GM18499 (cell line): ENCODE data around the gene MRO.
"Not testable (repeated sequence)": the region's sequence is repeated elsewhere in the genome, so short reads cannot be mapped to it uniquely, and the experiment has no call there.

Experiments used
- ATAC-seq: cut with Tn5 transposase; IDR thresholded peaks from one replicate; pipeline ENCODE4 v1.9.1; 2021; ENCODE audit warnings: moderate number of reproducible peaks; ENCODE audit not compliant: insufficient read depth, unreplicated experiment

Gene MRO

GRCh38 chr18:50793641-50794565, 25.9 kb downstream of the MRO start:
- no peak for ATAC-seq

DNA sequence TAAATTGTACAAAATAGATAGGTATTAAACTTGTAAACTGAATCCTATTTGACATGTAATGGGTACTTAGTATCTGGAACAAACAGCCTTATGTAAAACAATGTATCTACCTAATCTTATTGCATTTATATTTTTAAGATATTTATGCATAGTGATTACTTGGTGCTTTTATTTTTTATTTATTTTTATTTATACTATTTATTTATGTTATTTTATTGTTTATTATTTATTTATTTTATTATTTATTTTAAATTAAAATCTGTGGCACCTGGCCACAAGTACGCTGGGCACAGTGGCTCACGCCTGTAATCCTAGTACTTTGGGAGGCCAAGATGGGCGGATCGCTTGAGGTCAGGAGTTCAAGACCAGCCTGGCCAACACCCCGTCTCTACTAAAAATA, 26.9 kb downstream of the MRO start:
- ATAC-seq = no peak

- ATAC-seq = no peak
Measured at GRCh38 chr18:50791599-50792438, 28.0 kb downstream of the MRO start.

GRCh38 chr18:50790948-50791347, 28.9 kb downstream of the MRO start:
- ATAC-seq = no peak

GRCh38 chr18:50790241-50790640, 29.6 kb downstream of the MRO start:
- ATAC-seq = no peak

GRCh38 chr18:50788284-50788683, 31.5 kb downstream of the MRO start:
- no peak for ATAC-seq

GRCh38 chr18:50786864-50787263, 33.0 kb downstream of the MRO start:
- ATAC-seq = no peak

DNA sequence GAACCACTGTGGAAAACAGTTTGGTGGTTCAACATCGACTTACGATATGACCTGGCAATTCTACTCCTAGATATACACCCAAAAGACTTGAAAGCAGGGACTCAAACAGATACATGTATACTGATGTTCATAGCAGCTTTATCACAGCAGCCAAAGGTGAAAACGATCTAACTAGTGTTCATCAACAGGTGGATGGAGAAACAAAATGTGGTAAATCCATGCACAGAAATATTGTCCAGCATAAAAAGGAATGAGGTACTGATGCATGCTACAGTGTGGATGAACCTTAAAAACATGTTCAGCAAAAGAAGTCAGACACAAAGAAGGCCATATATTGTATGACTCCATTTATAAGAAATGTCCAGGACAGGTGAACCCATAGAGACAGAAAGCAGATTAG, 36.3 kb downstream of the MRO start:
- no peak for ATAC-seq

DNA sequence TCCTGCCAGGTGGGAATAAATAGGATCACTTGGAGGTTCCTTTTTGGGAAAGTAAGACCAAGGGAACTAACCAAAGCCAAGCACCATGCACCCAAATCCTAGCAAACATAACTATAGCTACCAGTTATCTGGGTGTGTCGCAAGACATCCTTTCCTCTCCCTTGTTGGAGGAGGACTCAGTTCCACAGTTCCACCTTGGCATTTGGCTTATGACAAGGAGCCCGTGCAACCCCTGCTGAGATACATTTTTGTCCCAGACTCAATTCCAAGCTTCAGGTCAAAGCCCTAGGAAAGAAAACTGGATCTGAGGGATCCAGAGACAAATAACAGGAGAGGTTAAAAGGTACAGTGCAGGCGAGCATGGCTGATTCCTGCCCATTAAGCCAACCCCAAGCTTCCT, 40.8 kb downstream of the MRO start:
- ATAC-seq = not testable (repeated sequence)

DNA sequence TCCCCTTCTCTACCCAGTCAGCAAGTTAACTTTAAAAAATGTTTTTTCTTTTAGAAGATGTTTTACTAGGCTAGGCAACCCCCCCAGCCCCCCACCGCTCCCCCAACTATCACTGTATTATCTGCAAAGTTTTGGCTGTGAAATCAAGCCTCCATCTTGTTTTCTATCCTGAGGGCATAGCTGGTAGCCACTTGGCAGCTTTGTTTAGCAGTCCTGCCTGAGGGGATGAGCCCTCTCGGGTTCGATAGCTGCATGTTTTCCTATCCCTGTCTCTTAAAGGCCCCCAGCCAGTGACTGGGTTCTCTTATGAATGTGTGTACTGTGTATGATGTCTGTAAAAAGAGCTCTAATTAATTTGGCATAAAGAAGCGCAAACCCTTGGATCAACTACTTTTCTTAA, 43.4 kb downstream of the MRO start:
- ATAC-seq = no peak

DNA sequence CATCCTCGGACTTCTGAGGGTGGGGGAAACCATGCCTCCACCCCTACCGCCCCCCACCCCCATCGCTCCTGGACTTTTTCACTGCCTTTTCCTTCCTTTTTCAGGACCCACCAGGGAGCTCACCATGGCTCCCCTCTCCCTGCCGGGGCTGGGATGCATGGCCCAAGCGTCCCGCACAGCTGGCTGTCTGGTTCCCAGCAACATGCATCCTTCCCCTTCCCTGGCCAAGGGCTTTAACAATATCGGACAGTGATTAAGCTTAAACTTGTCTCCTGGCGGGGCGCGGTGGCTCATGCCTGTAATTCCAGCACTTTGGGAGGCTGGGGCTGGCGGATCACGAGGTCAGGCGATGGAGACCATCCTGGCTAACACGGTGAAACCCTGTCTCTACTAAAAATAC, 44.1 kb downstream of the MRO start:
- ATAC-seq = no peak

- ATAC-seq = no peak
Measured at GRCh38 chr18:50775207-50775606, 44.6 kb downstream of the MRO start.

DNA sequence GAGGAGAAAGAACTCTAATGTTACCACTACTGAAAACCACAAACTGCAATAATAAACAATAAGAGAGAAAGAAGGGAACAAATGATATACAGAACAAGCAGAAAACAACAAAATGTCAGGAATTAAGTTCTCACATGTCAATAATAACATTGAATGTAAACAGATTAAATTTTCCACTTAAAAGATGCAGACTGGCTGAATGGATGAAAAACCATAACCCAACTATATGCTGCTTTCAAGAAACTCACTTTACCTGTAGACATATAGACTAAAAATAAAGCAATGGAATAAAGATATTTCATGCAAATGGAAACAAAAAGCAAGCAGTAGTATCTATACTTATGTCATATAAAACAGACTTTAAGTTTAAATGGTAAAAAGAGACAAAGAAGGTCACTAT, 50.4 kb downstream of the MRO start:
- ATAC-seq = no peak

DNA sequence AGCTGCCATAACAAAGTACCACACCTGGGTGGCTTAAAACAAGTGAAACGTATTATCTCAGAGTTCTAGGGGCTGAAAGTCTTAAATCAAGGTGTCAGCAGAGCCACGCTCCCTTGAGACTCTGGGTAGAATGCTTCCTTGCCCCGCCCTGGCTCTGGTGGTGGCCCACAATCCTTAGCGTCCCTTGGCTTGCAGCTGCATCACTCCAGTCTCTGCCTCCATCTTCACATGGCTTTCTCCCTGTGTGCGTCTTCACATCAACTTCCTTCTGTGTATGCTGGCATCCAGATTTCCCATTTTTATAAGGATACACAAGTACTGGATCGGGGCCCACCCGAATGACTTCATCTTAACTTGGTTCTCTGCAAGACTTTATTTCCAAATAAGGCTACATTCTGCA, 62.5 kb downstream of the MRO start:
- no peak for ATAC-seq

GRCh38 chr18:50754297-50754696, 65.5 kb downstream of the MRO start:
- ATAC-seq = no peak

GRCh38 chr18:50753311-50753710, 66.5 kb downstream of the MRO start:
- no peak for ATAC-seq

DNA sequence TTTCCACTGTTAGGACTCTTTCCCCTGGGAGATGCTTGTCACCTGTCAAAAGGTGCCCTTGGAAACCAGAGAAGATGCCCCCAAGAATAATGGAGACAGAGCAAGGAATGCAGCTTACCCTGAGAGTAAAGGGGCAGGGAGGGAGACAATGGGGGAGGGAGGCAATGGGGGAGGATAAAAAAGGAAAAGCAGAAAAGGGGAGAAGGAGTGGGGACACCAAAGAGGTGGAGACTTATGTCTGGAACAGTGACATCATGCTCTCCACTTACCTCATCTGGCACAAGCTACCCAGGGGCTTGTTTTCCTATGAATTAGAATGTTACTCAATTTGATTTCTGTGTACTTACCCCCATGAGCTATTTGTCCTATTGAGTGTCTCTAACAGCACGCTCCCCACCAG, 67.9 kb downstream of the MRO start:
- no peak for ATAC-seq

DNA sequence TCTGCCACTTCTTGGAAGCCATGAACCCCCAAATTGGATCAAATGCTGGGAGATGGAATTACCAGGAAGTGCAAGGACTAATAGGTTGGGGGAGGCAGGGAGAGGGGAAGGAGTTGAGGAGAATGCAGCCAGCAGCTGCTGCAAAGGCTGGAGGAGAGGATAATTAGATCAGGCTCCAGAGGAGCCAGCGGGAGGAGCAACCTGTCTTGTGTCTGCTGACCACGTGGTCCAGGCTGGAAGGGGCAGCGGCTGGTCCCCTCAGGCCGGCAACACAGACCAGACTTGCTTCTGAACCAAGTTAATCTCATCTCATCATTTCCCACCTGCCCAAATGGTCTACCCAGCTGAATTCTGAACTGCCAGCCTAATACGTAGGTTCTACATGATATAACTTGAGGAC, 68.3 kb downstream of the MRO start:
- ATAC-seq = no peak

GRCh38 chr18:50750546-50750945, 69.3 kb downstream of the MRO start:
- no peak for ATAC-seq

GRCh38 chr18:50749945-50750344, 69.9 kb downstream of the MRO start:
- ATAC-seq = no peak

- no peak for ATAC-seq
Measured at GRCh38 chr18:50749421-50749820, 70.4 kb downstream of the MRO start.
